Hematopoietic multipotent progenitor cell treated with erythropoietin and hydrocortisone succinate and interleukin-3 and kit ligand, for 4 days (in vitro differentiated cells): ENCODE measurements around the gene AZU1.
A peak's percentile ranks its signal among the peaks of the same experiment; 100 is the strongest.
"Not testable (repeated sequence)": the region's sequence is repeated elsewhere in the genome, so short reads cannot be mapped to it uniquely, and the experiment has no call there.

Experiments used
- DNase-seq: peaks from one replicate; pipeline ENCODE4 v3.0.0-alpha.2; 2015

AZU1 gene

DNA sequence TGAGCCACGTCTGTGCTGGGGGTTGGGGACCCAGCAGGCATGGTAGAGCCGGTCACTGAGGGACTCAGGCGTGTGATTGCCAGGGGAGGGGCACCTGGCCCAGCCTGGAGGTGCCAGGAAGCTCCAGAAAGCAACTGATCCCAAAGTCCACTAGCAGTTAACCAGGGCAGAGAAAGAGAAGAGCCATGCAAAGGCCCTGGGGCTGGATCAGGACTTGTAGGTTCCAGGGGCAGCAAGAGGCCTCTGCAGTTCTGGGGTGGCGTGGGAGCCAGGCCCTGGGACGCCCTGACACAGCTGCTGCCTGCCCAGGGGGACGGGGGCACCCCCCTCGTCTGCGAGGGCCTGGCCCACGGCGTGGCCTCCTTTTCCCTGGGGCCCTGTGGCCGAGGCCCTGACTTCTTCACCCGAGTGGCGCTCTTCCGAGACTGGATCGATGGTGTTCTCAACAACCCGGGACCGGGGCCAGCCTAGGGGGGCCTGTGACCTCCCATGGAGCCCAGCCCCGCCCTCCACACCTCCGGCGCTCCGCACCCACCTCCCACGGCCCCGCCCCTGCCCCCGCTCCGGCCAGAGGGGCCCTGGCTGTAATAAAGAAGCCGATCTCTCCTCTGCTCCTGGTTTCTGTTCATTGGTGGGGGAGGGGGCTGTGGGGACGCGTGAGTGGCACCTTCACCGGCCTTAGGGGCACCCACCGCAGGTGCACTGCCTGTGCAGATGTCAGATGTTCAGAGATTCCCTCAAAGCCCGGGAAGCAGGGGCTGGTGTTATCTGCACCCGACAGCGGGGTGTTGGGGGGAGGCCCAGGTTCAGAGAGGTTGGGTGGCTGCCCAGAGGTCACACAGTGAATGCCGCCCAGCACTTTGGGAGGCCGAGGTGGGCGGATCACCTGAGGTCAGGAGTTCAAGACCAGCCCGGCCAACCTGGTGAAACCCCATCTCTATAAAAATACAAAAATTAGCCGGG, 4.1 kb downstream of the AZU1 start:
- no peak for DNase-seq

DNA sequence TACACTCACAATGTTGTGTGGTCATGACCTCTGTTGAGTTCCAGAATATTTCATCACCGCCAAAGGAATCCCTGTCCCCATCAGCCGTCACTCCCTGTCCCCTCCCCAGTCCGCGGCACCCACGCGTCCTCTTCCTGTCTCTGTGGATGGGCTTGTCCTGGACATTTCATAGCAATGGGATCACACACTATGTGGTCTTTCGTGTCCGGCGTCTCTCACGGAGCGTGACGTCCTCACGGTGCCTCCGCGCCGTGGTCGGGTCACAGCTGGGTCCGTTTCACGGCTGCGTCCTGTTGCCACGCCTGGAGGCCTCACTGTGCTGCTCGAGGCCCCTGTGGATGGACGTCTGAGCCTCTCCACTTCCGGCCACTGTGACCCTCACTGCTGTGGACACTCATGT, 6.6 kb downstream of the AZU1 start:
- DNase-seq: no peak

DNA sequence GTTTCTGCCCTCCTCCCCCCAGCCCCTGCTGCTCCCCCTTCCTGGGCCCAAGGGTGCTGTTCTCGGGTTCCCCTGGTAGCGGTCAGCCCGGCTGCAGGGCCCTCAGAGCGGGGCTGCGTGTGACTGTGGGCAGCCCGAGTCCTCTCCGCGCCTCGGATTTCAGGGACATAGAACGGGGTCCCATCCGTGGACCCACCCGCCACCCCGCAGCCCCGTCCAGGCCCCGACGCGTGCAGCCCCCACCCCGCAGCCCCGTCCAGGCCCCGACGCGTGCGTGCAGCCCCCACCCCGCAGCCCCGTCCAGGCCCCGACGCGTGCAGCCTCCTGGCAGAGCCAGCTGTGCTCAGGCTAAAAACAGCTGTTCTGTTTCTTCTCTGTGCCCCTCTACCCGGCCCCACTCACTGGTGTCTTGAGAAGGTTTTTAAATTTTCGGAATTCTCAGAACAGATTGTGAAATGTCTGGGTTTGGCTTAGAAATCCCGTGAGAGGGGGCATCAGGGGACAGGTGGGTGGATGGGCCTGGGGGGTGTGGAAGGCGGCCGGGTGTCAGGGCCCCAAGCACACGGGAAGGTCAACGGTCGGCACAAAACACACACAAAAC, 7.7 kb downstream of the AZU1 start:
- no peak for DNase-seq

DNA sequence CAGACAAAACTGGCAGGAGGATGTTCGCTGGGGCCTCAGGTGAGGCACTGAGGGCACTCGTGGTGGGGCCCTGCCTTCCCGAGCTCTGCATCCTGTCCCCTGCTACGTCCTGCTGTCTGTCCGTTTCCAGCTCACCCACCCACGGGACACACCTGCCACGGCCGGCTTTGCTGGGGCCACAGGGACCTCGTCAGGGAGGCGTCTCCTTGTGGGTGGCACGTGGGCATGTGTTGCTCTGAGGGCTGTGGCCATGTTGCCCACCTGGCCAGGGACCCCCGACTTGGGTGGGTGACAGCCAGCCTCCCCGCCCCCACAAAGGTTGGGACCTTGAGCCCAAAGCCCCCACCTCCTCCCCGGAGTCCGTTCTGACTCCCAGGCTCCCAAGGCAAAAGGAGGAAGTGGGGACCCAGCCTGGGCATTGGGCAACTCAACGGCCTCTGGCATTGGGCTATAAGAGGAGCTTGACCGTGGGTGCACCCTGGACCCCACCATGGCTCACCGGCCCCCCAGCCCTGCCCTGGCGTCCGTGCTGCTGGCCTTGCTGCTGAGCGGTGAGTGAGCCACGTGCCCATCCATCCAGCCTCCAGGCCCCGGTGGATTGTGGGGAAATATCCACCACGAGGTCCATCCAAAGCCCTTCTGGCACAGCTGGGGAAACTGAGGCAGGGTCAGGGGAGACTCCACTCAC, 13.0 kb downstream of the AZU1 start, which contains the start of gene PRTN3:
Gene PRTN3 (plus strand): TSS at position 481 of the 688 bp plus-strand sequence. CDS start 10 bp downstream, at position 491.
- DNase-seq: peak; percentile 53

DNA sequence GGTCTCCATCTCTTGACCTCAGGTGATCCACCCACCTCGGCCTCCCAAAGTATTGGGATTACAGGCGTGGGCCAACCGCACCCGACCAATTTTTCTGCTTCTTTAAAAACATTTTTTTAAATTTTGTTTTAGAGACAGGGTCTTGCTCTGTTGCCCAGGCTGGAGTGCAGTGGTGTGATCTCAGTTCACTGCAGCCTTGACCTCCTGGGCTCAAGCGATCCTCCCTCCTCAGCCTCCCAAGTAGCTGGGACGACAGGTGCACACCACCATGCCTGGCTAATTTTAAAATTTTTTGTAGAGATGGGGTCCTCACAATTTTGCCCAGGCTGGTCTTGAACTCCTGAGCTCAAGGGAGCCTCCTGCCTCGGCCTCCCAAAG, 15.2 kb downstream of the AZU1 start:
- DNase-seq: not testable (repeated sequence)

DNA sequence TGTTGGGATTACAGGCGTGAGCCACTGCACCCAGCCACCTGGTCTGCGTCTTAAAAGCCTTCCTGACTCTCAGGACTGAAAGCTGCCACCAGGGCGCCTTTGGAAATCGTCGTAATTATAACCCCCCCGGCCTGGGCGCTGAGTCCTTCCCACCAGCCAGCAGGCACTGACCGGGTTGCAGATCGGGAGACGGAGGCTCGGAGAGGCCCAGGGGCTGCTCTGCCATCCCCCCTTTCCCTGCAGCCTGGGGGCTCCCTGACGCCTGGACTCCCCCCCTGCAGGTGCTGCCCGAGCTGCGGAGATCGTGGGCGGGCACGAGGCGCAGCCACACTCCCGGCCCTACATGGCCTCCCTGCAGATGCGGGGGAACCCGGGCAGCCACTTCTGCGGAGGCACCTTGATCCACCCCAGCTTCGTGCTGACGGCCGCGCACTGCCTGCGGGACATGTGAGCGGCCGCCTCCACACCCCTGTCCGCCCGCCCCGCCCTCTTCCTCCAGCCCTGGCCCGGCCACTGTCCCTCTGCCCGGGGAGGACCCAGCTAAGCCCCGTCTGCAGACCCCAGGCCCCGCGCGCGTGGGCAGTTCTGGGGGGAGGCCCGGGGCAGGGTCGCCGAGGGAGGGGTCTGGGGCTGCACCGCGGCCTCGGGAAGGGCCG, 15.7 kb downstream of the AZU1 start:
- no peak for DNase-seq

DNA sequence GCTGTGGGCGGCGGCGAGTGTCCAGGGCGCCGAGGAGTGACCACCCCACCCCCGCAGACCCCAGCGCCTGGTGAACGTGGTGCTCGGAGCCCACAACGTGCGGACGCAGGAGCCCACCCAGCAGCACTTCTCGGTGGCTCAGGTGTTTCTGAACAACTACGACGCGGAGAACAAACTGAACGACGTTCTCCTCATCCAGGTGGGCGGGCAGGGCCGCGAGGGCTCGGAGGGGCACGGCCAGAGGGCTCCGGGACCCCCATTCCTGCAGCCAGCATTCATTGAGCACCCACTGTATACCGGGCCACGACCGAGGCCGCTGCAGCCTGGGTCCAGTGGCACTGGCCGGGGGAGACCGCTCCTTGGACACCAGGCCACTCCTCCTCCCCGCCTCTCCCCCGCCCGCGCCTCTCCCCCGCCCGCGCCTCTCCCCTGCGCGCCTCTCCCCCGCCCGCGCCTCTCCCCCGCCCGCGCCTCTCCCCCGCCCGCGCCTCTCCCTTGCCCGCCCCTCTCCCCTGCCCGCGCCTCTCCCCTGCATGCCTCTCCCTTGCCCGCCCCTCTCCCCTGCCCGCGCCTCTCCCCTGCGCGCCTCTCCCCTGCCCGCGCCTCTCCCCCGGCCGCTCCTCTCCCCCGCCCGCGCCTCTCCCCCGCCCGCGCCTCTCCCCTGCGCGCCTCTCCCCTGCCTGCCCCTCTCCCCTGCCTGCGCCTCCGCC, 16.4 kb downstream of the AZU1 start:
- no peak for DNase-seq

DNA sequence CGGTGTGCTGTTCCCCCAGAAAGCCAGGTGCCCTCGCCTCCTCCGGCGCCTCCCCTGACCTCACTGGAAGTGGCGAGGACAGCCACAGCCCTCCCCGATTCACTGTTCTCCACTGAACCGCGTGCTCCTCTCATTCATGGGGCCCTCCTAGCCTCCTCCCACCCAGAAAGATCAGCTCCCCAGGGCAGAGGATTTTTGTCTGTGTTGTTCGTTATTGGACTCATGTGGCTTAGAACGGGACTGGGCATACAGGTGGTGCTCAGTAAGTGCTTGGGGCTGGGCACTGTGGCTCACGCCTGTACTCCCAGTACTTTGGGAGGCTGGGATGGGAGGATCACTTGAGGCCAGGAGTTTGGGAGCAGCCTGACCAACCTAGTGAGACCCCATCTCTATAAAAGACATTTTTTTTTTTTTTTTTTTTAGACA, 16.9 kb downstream of the AZU1 start:
- DNase-seq: peak; percentile 43

DNA sequence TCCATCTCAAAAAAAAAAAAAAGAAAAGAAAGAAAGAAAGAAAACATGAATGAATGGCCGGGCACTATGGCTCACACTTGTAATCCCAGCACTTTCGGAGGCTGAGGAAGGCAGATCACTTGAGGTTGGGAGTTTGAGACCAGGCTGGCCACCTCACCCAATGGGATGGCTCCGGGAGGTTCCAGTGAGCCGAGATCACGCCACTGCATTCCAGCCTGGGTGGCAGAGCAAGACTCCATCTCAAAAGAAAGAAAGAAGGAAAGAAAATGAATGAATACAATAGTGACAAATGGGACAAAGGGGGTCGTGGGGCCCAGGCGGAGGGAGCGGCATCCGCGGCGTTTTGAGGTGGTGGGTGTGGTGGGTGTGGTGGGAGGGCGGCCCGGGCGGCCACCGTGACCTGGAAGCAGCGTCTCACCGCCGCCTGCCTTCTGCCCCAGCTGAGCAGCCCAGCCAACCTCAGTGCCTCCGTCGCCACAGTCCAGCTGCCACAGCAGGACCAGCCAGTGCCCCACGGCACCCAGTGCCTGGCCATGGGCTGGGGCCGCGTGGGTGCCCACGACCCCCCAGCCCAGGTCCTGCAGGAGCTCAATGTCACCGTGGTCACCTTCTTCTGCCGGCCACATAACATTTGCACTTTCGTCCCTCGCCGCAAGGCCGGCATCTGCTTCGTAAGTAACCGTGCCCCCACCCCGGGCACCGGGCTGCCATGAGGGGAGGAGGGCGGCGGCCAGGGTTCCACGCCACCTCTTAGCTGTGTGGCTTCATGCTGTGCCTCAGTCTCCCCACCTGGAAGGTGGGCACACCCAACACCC, 18.3 kb downstream of the AZU1 start:
- no peak for DNase-seq

DNA sequence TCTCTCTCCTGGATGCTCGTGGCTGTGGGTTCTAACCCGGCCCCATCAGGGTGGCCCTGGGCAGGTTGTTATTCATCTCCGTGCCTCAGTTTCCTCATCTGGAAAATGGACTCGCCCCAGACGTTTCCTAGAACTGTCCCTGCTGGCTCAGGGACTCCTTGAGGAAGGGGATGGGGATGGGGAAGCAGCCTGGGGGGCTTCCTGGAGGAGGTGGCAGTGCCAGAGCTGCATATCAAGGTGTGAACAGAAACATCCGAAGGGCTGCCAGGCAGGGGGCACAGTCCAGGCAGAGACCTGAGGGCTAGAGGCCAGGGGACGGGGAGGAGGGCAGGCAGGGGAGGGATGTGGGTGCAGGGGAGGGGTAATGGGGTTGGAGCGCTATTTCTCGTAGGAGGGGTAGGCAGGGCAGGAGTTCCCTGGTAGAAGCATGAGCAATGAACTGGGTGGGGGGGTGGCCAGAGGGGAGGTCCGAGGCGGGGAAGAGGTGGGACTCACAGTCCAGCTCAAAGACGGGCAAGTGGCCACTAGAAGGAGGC, 20.8 kb downstream of the AZU1 start:
- no peak for DNase-seq

DNA sequence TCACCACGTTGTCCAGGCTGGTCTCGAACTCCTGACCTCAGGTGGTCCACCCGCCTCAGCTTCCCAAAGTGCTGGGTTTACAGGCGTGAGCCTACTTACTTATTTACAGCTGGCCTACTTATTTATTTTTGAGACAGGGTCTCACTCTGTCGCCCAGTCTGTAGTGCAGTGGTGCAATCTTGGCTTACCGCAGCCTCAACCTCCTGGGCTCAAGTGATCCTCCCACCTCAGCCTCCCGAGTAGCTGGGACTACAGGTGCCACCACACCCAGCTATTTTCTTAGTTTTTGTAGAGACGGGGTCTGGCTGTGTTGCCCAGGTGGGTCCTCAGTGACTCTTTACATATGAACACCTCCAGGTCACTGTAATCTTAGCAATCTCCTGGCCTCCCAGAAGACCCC, 21.6 kb downstream of the AZU1 start:
- not testable (repeated sequence) for DNase-seq

DNA sequence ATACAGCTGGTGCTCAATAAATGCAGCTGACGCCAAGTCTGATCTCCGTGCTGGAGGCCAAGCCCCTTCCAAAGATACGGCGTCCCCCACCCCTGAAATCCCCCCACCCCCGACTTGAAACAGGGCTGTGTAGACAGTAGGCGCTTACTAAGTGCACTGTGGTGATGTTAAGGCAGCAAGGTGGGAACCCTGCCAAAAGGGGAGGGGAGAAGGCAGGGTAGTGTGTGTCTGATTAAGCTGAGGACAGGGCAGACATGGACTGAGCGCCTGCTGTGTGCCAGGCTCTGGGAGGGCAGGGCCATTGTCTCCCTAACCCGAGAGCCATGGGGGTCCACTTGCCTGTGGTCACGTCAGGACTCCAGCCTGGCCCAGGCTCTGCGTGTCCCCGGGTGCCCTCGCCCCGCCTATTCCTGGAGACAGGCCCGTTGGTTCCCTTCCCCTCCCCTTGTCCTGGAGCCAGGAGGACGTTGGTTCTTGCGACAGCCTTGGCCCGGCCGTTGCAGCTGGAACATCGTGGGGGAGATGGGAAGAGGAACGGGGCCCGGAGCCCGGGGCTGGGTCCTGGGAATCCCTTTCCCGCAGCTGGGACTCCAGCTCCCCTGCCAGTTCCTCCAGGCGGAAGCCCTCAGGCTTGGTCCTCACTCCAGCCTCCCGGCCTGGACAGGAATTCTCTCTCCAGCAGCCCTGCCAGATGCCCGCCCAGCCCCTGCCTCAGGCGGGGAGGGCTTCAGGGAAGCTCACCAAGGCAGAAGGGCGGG, 22.8 kb downstream of the AZU1 start:
- peak; percentile 65 for DNase-seq

DNA sequence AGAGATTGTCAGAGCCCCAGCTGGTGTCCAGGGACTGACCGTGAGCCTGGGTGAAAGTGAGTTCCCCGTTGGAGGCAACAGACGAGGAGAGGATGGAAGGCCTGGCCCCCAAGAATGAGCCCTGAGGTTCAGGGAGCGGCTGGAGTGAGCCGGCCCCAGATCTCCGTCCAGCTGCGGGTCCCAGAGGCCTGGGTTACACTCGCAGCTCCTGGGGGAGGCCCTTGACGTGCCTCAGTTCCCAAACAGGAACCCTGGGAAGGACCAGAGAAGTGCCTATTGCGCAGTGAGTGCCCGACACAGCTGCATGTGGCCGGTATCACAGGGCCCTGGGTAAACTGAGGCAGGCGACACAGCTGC, 23.3 kb downstream of the AZU1 start:
- no peak for DNase-seq

DNA sequence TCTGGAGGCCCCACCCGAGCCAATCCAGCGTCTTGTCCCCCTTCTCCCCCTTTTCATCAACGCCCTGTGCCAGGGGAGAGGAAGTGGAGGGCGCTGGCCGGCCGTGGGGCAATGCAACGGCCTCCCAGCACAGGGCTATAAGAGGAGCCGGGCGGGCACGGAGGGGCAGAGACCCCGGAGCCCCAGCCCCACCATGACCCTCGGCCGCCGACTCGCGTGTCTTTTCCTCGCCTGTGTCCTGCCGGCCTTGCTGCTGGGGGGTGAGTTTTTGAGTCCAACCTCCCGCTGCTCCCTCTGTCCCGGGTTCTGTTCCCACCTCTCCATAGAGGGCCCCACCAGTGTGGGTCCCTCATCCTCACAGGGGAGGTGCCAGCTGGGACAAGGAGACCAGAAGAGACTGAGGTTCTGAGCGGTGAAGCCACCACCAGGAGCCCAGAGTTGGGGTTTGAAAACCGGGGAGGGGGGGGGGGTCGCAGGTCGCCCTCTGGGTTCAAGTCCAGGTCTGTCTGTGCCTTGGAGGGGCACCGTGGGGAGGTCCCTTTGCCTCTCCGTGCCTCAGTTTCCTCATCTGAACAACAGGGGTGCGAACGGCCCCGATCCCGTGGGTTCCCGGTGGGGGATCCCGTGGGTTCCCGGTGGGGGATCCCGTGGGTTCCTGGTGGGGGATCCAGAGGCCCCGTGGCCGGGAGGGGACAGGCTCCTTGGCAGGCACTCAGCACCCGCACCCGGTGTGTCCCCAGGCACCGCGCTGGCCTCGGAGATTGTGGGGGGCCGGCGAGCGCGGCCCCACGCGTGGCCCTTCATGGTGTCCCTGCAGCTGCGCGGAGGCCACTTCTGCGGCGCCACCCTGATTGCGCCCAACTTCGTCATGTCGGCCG, 24.7 kb downstream of the AZU1 start, which contains the start of gene ELANE:
Gene ELANE (plus strand): TSS at position 168 of the 878 bp plus-strand sequence. CDS start 26 bp downstream, at position 194.
- DNase-seq: peak; percentile 45

DNA sequence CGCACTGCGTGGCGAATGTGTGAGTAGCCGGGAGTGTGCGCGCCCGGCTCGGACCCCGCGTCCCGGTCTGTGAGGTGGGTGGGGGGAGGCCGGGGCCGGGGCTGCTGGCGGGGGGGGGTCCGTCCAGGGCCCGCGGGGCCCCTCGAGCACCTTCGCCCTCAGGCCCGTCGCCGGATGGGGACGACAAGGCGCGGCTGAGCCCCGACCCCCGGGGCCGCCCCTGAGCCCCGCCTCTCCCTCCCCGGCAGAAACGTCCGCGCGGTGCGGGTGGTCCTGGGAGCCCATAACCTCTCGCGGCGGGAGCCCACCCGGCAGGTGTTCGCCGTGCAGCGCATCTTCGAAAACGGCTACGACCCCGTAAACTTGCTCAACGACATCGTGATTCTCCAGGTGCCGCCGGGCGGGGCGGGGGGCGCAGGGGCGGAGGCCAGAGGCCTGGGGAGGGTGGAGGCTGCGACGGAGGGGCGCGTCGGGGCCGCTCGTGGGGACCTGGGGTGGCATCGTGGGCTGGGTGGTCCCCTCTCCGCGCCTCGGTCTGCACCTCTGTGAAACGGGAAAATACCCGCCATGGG, 25.5 kb downstream of the AZU1 start:
- no peak for DNase-seq

DNA sequence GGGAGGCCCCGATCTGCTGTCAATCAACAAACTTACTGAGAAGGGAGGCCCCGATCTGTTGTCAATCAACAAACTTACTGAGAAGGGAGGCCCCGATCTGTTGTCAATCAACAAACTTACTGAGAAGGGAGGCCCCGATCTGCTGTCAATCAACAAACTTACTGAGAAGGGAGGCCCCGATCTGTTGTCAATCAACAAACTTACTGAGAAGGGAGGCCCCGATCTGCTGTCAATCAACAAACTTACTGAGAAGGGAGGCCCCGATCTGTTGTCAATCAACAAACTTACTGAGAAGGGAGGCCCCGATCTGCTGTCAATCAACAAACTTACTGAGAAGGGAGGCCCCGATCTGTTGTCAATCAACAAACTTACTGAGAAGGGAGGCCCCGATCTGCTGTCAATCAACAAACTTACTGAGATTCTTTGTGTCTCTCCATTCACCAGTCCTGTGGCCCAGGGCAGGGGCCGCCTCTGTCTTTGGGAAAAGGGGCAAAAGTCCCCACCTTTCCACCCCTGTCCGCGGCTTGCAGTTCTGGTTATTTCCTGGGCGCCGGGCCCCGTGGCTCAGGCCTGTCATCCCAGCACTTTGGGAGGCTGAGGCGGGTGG, 26.1 kb downstream of the AZU1 start:
- not testable (repeated sequence) for DNase-seq

DNA sequence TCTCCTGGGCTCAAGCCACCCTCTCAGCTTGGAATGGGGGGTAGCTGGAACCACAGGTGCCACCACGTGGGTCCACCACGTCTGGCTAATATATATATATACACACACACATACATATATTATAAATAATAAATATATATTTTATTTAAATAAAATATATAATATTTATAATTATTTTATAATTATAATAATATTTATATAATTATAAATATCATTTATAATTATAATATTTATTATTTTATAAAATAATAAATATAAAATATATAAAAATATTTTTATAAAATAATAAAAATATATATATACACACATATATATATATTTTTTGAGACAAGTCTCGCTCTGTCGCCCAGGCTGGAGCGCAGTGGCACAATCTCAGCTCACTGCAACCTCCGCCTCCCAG, 26.9 kb downstream of the AZU1 start:
- DNase-seq: no peak

DNA sequence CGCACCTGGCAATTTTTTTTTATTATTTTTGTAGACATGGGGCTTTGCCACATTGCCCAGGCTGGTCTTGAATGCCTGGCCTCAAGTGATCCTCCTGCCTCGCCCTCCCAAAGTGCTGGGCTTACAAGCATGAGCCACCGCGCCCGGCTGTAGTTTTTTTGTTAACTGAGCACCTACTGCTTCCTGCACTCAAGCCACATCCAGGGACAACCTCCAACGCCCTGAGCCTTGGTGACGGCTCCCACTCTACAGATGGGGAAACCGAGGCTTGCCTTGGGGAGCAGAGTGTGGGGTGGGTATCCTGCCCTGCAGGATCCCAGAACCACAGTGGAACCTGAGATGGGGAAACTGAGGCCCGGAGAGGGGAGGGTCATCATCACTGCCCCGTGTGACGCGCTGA, 27.5 kb downstream of the AZU1 start:
- DNase-seq: no peak
